Endodermal cell (in vitro differentiated cells): ENCODE data around the gene TRIM72. TPM values are rescaled to one million over a fixed set of nuclear protein-coding genes. Genes with fewer than 3 reads are reported as not detected.
"Not testable (repeated sequence)": the region's sequence is repeated elsewhere in the genome, so short reads cannot be mapped to it uniquely, and the experiment has no call there.

Experiments
- DNase-seq: peaks from one replicate; pipeline ENCODE4 v3.0.0-alpha.2; 2017
- H3K27ac ChIP-seq: 2 replicates; pipeline ENCODE4 v1.5.1; 2013; ENCODE audit warnings: mild to moderate bottlenecking, low read depth, low read length, moderate library complexity
- H3K27me3 ChIP-seq: 2 replicates; pipeline ENCODE4 v1.6.1; 2013; ENCODE audit warnings: mild to moderate bottlenecking, low read length, moderate library complexity; ENCODE audit not compliant: insufficient read depth, control insufficient read depth, poor library complexity, severe bottlenecking
- H3K36me3 ChIP-seq: 2 replicates; pipeline ENCODE4 v1.7.0; 2013; ENCODE audit warnings: mild to moderate bottlenecking, low read length, moderate library complexity; ENCODE audit not compliant: control insufficient read depth, insufficient read depth
- H3K4me1 ChIP-seq: one replicate; pipeline ENCODE4 v1.7.0; 2013; ENCODE audit warnings: low read length; ENCODE audit not compliant: control insufficient read depth, insufficient read depth
- H3K4me3 ChIP-seq: 2 replicates; pipeline ENCODE4 v1.5.1; 2013; ENCODE audit warnings: mild to moderate bottlenecking, low read length, moderate library complexity
- H3K9ac ChIP-seq: 2 replicates; pipeline ENCODE4 v1.6.1; 2013; ENCODE audit warnings: mild to moderate bottlenecking, low read length, moderate library complexity; ENCODE audit not compliant: poor library complexity, severe bottlenecking; ENCODE audit errors: extremely low read depth
- H3K9me3 ChIP-seq: 2 replicates; pipeline ENCODE4 v1.6.1; 2013; ENCODE audit warnings: mild to moderate bottlenecking, low read length, moderate library complexity; ENCODE audit not compliant: control insufficient read depth
- H3K27ac Mint-ChIP-seq: 2 replicates; pipeline ENCODE4 v1.8.0; 2020; ENCODE audit warnings: mixed read lengths
- H3K27me3 Mint-ChIP-seq: 2 replicates; pipeline ENCODE4 v1.8.0; 2021; ENCODE audit warnings: mild to moderate bottlenecking, mixed read lengths; ENCODE audit not compliant: insufficient read depth
- H3K36me3 Mint-ChIP-seq: 2 replicates; pipeline ENCODE4 v1.8.0; 2020; ENCODE audit warnings: low read depth, mixed read lengths
- H3K4me1 Mint-ChIP-seq: 2 replicates; pipeline ENCODE4 v1.8.0; 2020; ENCODE audit warnings: mixed read lengths
- H3K4me3 Mint-ChIP-seq: 2 replicates; pipeline ENCODE4 v1.8.0; 2020; ENCODE audit warnings: mild to moderate bottlenecking, moderate library complexity, mixed read lengths
- H3K9me3 Mint-ChIP-seq: 2 replicates; pipeline ENCODE4 v1.8.0; 2020; ENCODE audit warnings: mild to moderate bottlenecking, mixed read lengths
- WGBS, 2 experiments: methylation state at CpG; one replicate each; pipeline versions ENCODE4 v1.1.5 to v1.1.7; 2013; ENCODE audit warnings: missing lambda C conversion rate in 2 of 2, mixed read lengths in 1 of 2; ENCODE audit not compliant: insufficient coverage in 1 of 2, insufficient read length in 1 of 2; 5-methylcytosine and 5-hydroxymethylcytosine counted together
- total RNA-seq, 2 donors: library from RNA; stranded (reverse); fragmentation: NEBNext Ultra II Directional in 1 of 2; extraction: Animal tissue kit (Norgen Biotek cat#: 25700) in 1 of 2; gene quantifications; 2 replicates in 1 of 2; 3 replicates in 1 of 2; pipeline ENCODE4 v1.2.1, GENCODE V29; 2021
- TF ChIP-seq, protein P1 (sequence below): fragments of 200-600 bp; sonication (generic); conservative IDR thresholded peaks from 2 replicates; pipeline ENCODE4 v1.5.0; 2021; ENCODE audit warnings: antibody characterized with exemption, mild to moderate bottlenecking

TRIM72 gene
- total RNA-seq, 2 donors from 2014 or later, result 0.15 to 0.20 TPM

DNA sequence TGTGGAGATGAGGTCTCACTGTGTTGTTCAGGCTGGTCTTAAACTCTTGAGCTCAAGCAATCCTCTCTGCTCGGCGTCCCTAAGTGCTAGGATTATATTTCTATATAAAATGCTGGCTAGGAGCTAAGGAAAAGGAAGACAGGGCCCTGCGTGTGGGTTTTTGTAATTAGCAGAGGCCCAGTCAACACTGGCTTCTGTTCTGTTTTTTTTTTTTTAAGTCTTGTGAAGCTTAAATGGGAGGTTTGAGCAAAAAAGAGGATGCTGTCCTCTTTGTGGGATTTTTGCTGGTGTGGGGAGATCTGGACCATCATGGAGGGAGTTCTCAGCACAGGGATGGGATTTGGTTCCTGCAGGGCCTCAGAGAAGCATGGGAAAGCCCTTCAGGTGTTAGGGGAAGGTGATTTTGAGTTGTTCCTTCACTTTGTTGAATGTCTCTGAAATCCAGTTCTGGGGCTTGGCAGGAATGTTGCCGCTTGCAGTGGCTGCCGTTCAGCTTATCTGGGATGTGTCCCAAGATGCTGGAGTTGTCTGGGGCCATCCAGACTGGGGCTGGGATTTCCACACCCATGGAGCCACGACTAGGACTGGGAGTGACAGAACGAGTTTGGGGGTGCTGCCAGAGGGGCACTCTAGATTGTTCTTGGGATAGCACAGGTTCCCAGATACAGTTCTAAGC, 15.6 kb upstream of the TRIM72 start:
- peaks cover 63% of the 10 kb centered on the region for H3K36me3 ChIP-seq
- no peak overlapping the region for H3K27ac ChIP-seq
- no peaks in the 10 kb centered on the region for H3K4me1 ChIP-seq
- Mint-ChIP-seq H3K36me3 (peaks cover 43% of the 10 kb centered on the region), H3K9me3 (no peaks in the 10 kb centered on the region), H3K4me3 (no peak overlapping the region), H3K27me3 (peaks cover 5% of the 10 kb centered on the region), H3K27ac (no peak overlapping the region), H3K4me1 (peaks cover 8% of the 10 kb centered on the region)
- H3K9me3 ChIP-seq, result no peaks in the 10 kb centered on the region
- 87 to 89% methylated on average over 5 to 7 of the region's 7 CpGs for WGBS, 2 experiments
- no peak overlapping the region for H3K4me3 ChIP-seq
- no peak overlapping the region for H3K9ac ChIP-seq
- peaks cover 13% of the 10 kb centered on the region for H3K27me3 ChIP-seq
- DNase-seq, result no peak
- TF ChIP-seq, protein P1, sequence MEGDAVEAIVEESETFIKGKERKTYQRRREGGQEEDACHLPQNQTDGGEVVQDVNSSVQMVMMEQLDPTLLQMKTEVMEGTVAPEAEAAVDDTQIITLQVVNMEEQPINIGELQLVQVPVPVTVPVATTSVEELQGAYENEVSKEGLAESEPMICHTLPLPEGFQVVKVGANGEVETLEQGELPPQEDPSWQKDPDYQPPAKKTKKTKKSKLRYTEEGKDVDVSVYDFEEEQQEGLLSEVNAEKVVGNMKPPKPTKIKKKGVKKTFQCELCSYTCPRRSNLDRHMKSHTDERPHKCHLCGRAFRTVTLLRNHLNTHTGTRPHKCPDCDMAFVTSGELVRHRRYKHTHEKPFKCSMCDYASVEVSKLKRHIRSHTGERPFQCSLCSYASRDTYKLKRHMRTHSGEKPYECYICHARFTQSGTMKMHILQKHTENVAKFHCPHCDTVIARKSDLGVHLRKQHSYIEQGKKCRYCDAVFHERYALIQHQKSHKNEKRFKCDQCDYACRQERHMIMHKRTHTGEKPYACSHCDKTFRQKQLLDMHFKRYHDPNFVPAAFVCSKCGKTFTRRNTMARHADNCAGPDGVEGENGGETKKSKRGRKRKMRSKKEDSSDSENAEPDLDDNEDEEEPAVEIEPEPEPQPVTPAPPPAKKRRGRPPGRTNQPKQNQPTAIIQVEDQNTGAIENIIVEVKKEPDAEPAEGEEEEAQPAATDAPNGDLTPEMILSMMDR, result no peak

GRCh38 chr16:31199430-31200041, 14.4 kb upstream of the TRIM72 start:
- no peak overlapping the region for H3K27ac Mint-ChIP-seq
- no peak for DNase-seq
- TF ChIP-seq, protein P1, result no peak
- Histone ChIP-seq H3K9ac (no peak overlapping the region), H3K27me3 (peaks cover 17% of the 10 kb centered on the region), H3K4me3 (no peak overlapping the region), H3K9me3 (no peaks in the 10 kb centered on the region), H3K36me3 (peaks cover 51% of the 10 kb centered on the region), H3K27ac (no peak overlapping the region), H3K4me1 (no peaks in the 10 kb centered on the region)
- H3K9me3 Mint-ChIP-seq, result no peaks in the 10 kb centered on the region
- WGBS, 2 experiments, result 99 to 100% methylated on average over 3 to 5 of the region's 5 CpGs
- no peak overlapping the region for H3K4me3 Mint-ChIP-seq
- H3K36me3 Mint-ChIP-seq, result peaks cover 34% of the 10 kb centered on the region
- H3K4me1 Mint-ChIP-seq, result peaks cover 8% of the 10 kb centered on the region
- H3K27me3 Mint-ChIP-seq, result peaks cover 12% of the 10 kb centered on the region

DNA sequence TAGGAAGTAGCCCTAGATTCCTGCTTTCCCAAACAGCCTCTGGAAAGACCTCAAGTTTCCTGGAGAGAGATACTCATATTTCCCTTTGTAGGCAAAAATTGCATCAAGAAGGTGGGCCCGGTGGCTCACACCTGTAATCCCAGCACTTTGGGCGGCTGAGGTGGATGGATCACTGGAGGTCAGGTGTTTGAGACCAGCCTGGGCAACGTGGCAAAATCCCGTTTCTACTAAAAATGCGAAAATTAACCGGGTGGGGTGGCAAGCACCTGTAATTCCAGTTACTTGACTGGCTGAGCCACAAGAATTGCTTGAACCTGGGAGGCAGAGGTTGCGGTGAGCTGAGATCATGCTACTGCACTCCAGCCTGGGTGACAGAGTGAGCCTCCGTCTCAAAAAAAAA, 13.8 kb upstream of the TRIM72 start:
- WGBS, 2 experiments, result 87 to 94% methylated on average over 7 to 8 of the region's 8 CpGs
- not testable (repeated sequence) for H3K9me3 ChIP-seq, H3K27ac ChIP-seq, H3K4me3 ChIP-seq, H3K9ac ChIP-seq, H3K4me3 Mint-ChIP-seq, H3K9me3 Mint-ChIP-seq, H3K27ac Mint-ChIP-seq, H3K4me1 ChIP-seq, H3K4me1 Mint-ChIP-seq, DNase-seq
- Mint-ChIP-seq H3K27me3 (peaks cover 17% of the 10 kb centered on the region), H3K36me3 (peaks cover 29% of the 10 kb centered on the region)
- Histone ChIP-seq H3K36me3 (peaks cover 45% of the 10 kb centered on the region), H3K27me3 (peaks cover 22% of the 10 kb centered on the region)
